ENCODE results near the gene FARS2. TPM values are rescaled to one million over a fixed set of nuclear protein-coding genes. Genes with fewer than 3 reads are reported as not detected.

Gene FARS2
- total and polyA plus RNA-seq, 2 donors (not counting 1 experiment from before 2014, with no cell fraction given): 33.0 to 35.5 TPM

GRCh38 chr6:5403076-5403475 lies 141.8 kb downstream of the FARS2 start:
- Mint-ChIP-seq H3K4me3 (no peak overlapping the region), H3K9me3 (ENCODE audit: insufficient read depth) (no peaks in the 10 kb centered on the region), H3K27ac (no peak overlapping the region), H3K27me3 (no peaks in the 10 kb centered on the region), H3K4me1 (peaks cover 4% of the 10 kb centered on the region)
- Histone ChIP-seq H3K36me3 (replicated peaks in 1 of 2; ENCODE audit: control extremely low read depth in 1 of 2, control insufficient read depth in 1 of 2, extremely low read depth in 1 of 2, insufficient read depth in 2 of 2, low read length in 1 of 2) (peaks cover 0 to 3% of the 10 kb centered on the region in 2 experiments), H3K27me3 (replicated peaks in 1 of 4; ENCODE audit: control extremely low read depth in 1 of 4, control insufficient read depth in 3 of 4, insufficient read depth in 4 of 4, low read length in 3 of 4) (no peaks in the 10 kb centered on the region), H3K9ac (ENCODE audit: low read length) (no peak overlapping the region), H3K4me2 (replicated peaks; ENCODE audit: low read depth, low read length, poor library complexity, severe bottlenecking) (no peak overlapping the region), H3K4me1 (ENCODE audit: control insufficient read depth in 2 of 2, insufficient read depth in 2 of 2, low read length in 2 of 2) (no peaks in the 10 kb centered on the region), H3K4me3 (ENCODE audit: control extremely low read depth in 1 of 5, extremely low read depth in 1 of 5, insufficient read depth in 1 of 5, low read depth in 2 of 5, low read length in 4 of 5) (no peak overlapping the region), H2AFZ (ENCODE audit: insufficient read depth, low read depth, low read length, poor library complexity, severe bottlenecking) (no peak overlapping the region), H3K79me2 (ENCODE audit: control insufficient read depth, insufficient read depth, low read length) (peaks cover 14% of the 10 kb centered on the region), H3K27ac (ENCODE audit: low read length in 2 of 2) (no peak overlapping the region), H3K9me3 (ENCODE audit: control extremely low read depth in 1 of 3, control insufficient read depth in 2 of 3, insufficient read depth in 1 of 3, low read length in 2 of 3) (no peaks in the 10 kb centered on the region), H4K20me1 (ENCODE audit: control insufficient read depth, insufficient read depth, low read length, poor library complexity, severe bottlenecking) (no peaks in the 10 kb centered on the region)
- intact Hi-C loops (cut with micrococcal nuclease): no loop called here
- ATAC-seq (ENCODE audit: low read depth) (no peak), DNase-seq (no peak)
- WGBS (ENCODE audit: insufficient coverage): 93% methylated on average over 2 of the region's 3 CpGs
- TF ChIP-seq EZH2 (IDR thresholded peaks at IDR 0.05; ENCODE audit: borderline replicate concordance, insufficient read depth, low read depth, low read length, poor library complexity, severe bottlenecking): no peak
- no peak for TF ChIP-seq CTCF (IDR thresholded peaks at IDR 0.05)
- ChIA-PET POLR2A (no interaction called here), CTCF (interaction anchor here (1.0 to 6.2 kb wide), 10 partner anchors 10 to 346 kb away, joined by 3 to 54 read pairs (median 4); no protein-coding TSS in a partner anchor)

DNA sequence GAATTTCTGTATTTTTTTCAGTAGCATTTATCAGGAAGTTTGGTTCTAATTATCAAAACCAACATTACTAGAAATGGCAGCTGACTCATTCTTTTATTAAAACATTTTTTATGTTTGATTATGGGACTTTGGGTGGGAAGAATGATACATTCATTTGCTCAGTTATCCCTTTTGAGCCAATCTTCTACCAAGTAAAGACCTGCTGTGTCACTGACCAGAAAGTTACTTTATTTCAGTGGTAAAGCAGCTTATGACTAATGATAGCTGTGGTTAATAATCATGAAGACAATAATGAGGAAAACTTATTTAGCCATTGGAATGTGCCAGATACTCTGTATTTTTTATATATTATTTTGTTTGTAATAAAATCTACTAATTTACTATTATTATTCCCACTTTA lies 142.3 kb downstream of the FARS2 start:
- Histone ChIP-seq H4K20me1 (ENCODE audit: control insufficient read depth, insufficient read depth, low read length, poor library complexity, severe bottlenecking) (no peaks in the 10 kb centered on the region), H3K4me1 (ENCODE audit: control insufficient read depth in 2 of 2, insufficient read depth in 2 of 2, low read length in 2 of 2) (no peaks in the 10 kb centered on the region), H3K27me3 (replicated peaks in 1 of 4; ENCODE audit: control extremely low read depth in 1 of 4, control insufficient read depth in 3 of 4, insufficient read depth in 4 of 4, low read length in 3 of 4) (no peaks in the 10 kb centered on the region), H3K27ac (ENCODE audit: low read length in 2 of 2) (no peak overlapping the region), H3K9me3 (ENCODE audit: control extremely low read depth in 1 of 3, control insufficient read depth in 2 of 3, insufficient read depth in 1 of 3, low read length in 2 of 3) (no peaks in the 10 kb centered on the region), H3K4me2 (replicated peaks; ENCODE audit: low read depth, low read length, poor library complexity, severe bottlenecking) (no peak overlapping the region), H2AFZ (ENCODE audit: insufficient read depth, low read depth, low read length, poor library complexity, severe bottlenecking) (no peak overlapping the region), H3K4me3 (ENCODE audit: control extremely low read depth in 1 of 5, extremely low read depth in 1 of 5, insufficient read depth in 1 of 5, low read depth in 2 of 5, low read length in 4 of 5) (no peak overlapping the region), H3K9ac (ENCODE audit: low read length) (no peak overlapping the region), H3K79me2 (ENCODE audit: control insufficient read depth, insufficient read depth, low read length) (peaks cover 14% of the 10 kb centered on the region), H3K36me3 (replicated peaks in 1 of 2; ENCODE audit: control extremely low read depth in 1 of 2, control insufficient read depth in 1 of 2, extremely low read depth in 1 of 2, insufficient read depth in 2 of 2, low read length in 1 of 2) (peaks cover 0 to 5% of the 10 kb centered on the region in 2 experiments)
- Mint-ChIP-seq H3K27me3 (no peaks in the 10 kb centered on the region), H3K9me3 (ENCODE audit: insufficient read depth) (no peaks in the 10 kb centered on the region), H3K27ac (no peak overlapping the region), H3K4me1 (peaks cover under 1% of the 10 kb centered on the region), H3K4me3 (no peak overlapping the region)
- TF ChIP-seq CTCF (IDR thresholded peaks at IDR 0.05) (no peak), EZH2 (IDR thresholded peaks at IDR 0.05; ENCODE audit: borderline replicate concordance, insufficient read depth, low read depth, low read length, poor library complexity, severe bottlenecking) (no peak)
- intact Hi-C loops (cut with micrococcal nuclease): no loop called here
- DNase-seq: no peak
- ATAC-seq (ENCODE audit: low read depth): no peak
- ChIA-PET CTCF (interaction anchor here (0.7 to 6.2 kb wide), 9 partner anchors 9 to 351 kb away, joined by 3 to 54 read pairs (median 4); no protein-coding TSS in a partner anchor), POLR2A (no interaction called here)
